Gastroesophageal sphincter (tissue), 4 donors: ENCODE measurements around the gene ANXA11. TPM values are rescaled to one million over a fixed set of nuclear protein-coding genes. Genes with fewer than 3 reads are reported as not detected.

Experiments used
- ATAC-seq: fragments of 150-250 bp; one replicate; pipeline ENCODE4 v1.9.1; 2016; ENCODE audit warnings: mild to moderate bottlenecking, moderate library complexity
- H3K27ac ChIP-seq, 4 donors: fragments of 200-600 bp; sonication (generic) in 3 of 4; 1 replicate in 3 of 4; 2 replicates in 1 of 4; pipeline ENCODE4 v1.5.1; 2016 to 2019
- H3K27me3 ChIP-seq: fragments of 200-600 bp; sonication (generic); one replicate; pipeline ENCODE4 v1.5.1; 2019
- H3K36me3 ChIP-seq, 2 donors: fragments of 200-600 bp; sonication (generic); one replicate each; pipeline ENCODE4 v1.5.1; 2019; ENCODE audit warnings: control low read depth in 1 of 2
- H3K4me1 ChIP-seq, 3 donors: fragments of 200-600 bp; sonication (generic); 1 replicate in 2 of 3; 2 replicates in 1 of 3; pipeline ENCODE4 v1.5.1; 2016 to 2019; ENCODE audit warnings: control low read depth in 2 of 3
- H3K4me3 ChIP-seq, 2 donors: fragments of 200-600 bp; sonication (generic); one replicate each; pipeline ENCODE4 v1.5.1; 2019; ENCODE audit warnings: mild to moderate bottlenecking in 1 of 2, moderate library complexity in 1 of 2
- H3K9me3 ChIP-seq, 3 donors: fragments of 200-600 bp; sonication (generic); one replicate each; pipeline ENCODE4 v1.5.1; 2017 to 2019; ENCODE audit warnings: control low read depth in 2 of 3
- EP300 ChIP-seq: sonication (generic); formaldehyde crosslinking; IDR thresholded peaks from one replicate; pipeline ENCODE4 v1.6.1; 2017; ENCODE audit warnings: antibody characterized with exemption, mild to moderate bottlenecking
- POLR2A ChIP-seq, 2 donors: fragments of 450-650 bp; IDR thresholded peaks; one replicate each; pipeline ENCODE4 v1.6.1; 2017; ENCODE audit warnings: antibody characterized with exemption in 2 of 2, mild to moderate bottlenecking in 2 of 2, moderate library complexity in 1 of 2
- POLR2AphosphoS5 ChIP-seq: sonication (generic); formaldehyde crosslinking; IDR thresholded peaks from one replicate; pipeline ENCODE4 v1.6.1; 2017; ENCODE audit warnings: antibody characterized with exemption
- WGBS, 2 donors: methylation state at CpG; one replicate each; pipeline ENCODE4 v1.1.5; 2018; ENCODE audit warnings: low coverage in 1 of 2; 5-methylcytosine and 5-hydroxymethylcytosine counted together
- total RNA-seq, 4 donors: library from RNA; depleted of rRNA; stranded (reverse); fragments of >200 nt; gene quantifications; one replicate each; pipeline ENCODE4 v1.1.0, GENCODE V29; 2016
- TF ChIP-seq, protein P1 (sequence below), 4 experiments: fragments of 200-600 bp in 2 of 4; fragments of 450-650 bp in 2 of 4; sonication (generic) in 1 of 4; IDR thresholded peaks; one replicate each; pipeline ENCODE4 v1.5.1; 2017 to 2019; ENCODE audit warnings: antibody characterized with exemption in 4 of 4, mild to moderate bottlenecking in 2 of 4, moderate library complexity in 2 of 4

ANXA11 gene
- total RNA-seq, 4 donors from 2014 or later, result 117 to 225 (median 162) TPM

DNA sequence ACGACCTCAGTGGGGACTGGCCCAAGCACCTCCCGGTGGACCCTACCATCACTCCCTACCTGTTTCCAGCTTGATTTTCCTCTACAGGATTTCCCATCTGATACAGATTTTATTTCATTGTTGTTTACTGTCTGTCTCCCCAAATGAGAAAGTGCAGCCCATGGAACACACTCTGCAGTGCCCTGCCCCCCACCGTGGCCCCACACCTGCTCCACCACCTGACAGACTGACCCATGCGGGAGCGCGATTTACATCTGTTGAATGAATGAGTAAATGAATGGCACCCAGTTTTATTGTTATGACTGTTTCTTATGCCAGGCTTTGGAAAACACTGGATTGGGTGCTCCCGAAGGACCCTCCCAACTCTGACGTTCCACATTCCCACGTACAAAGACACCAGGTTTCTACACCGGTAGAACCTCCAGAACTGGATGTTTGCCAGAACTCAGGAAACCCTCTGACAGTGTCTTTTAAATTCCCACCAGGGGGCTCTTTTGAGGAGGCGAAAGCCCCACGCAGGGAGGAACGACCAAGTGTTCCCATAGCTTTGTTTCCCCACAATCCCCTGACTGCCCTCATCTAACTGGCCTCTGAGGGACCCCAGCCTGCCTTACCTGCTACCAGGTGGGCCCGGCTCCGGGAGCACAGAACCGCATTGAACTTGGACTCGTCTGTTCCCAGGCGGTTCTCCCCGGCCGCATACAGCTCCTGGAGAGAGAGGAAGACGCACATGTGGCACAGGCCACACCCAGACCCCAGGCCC is 43.8 kb downstream of the ANXA11 start:
- Histone ChIP-seq H3K4me3 (no peak overlapping the region), H3K27ac (peak overlapping the region in 3 of 4 donors; percentile 75 to 89 (median 78)), H3K4me1 (peaks cover 4 to 100% (median 56%) of the 10 kb centered on the region in 3 donors), H3K27me3 (no peaks in the 10 kb centered on the region), H3K9me3 (no peaks in the 10 kb centered on the region), H3K36me3 (peaks cover 0 to 83% of the 10 kb centered on the region in 2 donors)
- ATAC-seq, result no peak
- TF ChIP-seq, protein P1, sequence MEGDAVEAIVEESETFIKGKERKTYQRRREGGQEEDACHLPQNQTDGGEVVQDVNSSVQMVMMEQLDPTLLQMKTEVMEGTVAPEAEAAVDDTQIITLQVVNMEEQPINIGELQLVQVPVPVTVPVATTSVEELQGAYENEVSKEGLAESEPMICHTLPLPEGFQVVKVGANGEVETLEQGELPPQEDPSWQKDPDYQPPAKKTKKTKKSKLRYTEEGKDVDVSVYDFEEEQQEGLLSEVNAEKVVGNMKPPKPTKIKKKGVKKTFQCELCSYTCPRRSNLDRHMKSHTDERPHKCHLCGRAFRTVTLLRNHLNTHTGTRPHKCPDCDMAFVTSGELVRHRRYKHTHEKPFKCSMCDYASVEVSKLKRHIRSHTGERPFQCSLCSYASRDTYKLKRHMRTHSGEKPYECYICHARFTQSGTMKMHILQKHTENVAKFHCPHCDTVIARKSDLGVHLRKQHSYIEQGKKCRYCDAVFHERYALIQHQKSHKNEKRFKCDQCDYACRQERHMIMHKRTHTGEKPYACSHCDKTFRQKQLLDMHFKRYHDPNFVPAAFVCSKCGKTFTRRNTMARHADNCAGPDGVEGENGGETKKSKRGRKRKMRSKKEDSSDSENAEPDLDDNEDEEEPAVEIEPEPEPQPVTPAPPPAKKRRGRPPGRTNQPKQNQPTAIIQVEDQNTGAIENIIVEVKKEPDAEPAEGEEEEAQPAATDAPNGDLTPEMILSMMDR (IDR thresholded peaks at IDR 0.05), result peak in 2 of 4 experiments; percentile 18 to 24
- no peak for TF ChIP-seq POLR2A (IDR thresholded peaks at IDR 0.05)
- WGBS, 2 donors, result 37 to 72% methylated on average over 4 to 14 of the region's 21 CpGs

DNA sequence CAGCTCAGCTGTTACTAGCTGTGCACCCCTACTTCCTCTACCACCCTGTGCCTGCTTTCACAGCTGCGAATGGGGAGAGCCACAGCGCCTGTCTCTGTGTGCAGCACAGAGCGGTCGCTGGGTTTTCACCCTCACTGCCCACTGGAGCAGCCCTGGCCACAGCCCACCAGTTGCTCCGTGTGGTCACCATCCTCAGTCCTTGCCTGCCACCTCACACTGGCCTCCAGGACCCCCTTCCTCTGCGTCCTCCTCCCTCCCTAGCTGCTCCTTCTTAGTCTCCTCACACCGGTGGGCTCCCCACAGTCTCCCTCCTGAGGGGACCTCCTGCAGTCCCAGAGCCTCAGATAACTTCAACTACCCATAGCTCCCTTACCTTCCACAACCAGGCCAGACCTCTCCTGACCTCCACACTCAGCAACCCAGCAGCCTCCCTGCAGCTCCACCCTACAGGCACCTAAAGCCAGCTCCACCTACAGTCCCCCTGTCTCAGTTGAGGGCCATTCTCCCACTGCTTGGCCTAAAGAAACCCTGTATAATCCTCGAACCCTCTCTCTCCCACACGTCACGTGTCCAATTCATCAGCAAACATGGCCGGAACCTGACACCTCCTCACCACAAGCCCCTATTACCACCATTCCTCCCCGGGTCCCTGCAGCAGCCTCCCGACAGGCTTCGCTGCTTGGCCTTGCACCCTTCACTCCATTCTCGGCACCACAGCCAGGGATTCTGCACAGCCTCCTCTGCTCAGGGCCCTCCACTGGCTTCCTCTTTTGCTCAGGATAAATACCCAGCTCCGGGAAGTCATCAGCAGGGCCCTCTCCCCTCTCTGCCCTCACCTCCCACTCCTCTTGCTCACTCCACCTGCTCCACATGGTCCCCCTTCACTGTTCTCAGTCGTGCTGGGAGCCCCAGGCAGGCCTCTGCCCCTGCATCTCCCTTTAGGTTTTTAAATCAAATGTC is 44.7 kb downstream of the ANXA11 start:
- H3K4me1 ChIP-seq, result peaks cover 4 to 100% (median 55%) of the 10 kb centered on the region in 3 donors
- WGBS, 2 donors, result 86 to 87% methylated on average over 15 to 17 of the region's 17 CpGs
- H3K9me3 ChIP-seq, result no peaks in the 10 kb centered on the region
- peaks cover 0 to 85% of the 10 kb centered on the region in 2 donors for H3K36me3 ChIP-seq
- H3K27me3 ChIP-seq, result no peaks in the 10 kb centered on the region
- H3K4me3 ChIP-seq, result no peak overlapping the region
- H3K27ac ChIP-seq, result peak overlapping the region in 3 of 4 donors; percentile 75 to 89 (median 78)
- TF ChIP-seq EP300, result no peak
- no peak for TF ChIP-seq POLR2A (IDR thresholded peaks at IDR 0.05)
- no peak for TF ChIP-seq POLR2AphosphoS5
- TF ChIP-seq, protein P1 (IDR thresholded peaks at IDR 0.05), result no peak
- no peak for ATAC-seq

DNA sequence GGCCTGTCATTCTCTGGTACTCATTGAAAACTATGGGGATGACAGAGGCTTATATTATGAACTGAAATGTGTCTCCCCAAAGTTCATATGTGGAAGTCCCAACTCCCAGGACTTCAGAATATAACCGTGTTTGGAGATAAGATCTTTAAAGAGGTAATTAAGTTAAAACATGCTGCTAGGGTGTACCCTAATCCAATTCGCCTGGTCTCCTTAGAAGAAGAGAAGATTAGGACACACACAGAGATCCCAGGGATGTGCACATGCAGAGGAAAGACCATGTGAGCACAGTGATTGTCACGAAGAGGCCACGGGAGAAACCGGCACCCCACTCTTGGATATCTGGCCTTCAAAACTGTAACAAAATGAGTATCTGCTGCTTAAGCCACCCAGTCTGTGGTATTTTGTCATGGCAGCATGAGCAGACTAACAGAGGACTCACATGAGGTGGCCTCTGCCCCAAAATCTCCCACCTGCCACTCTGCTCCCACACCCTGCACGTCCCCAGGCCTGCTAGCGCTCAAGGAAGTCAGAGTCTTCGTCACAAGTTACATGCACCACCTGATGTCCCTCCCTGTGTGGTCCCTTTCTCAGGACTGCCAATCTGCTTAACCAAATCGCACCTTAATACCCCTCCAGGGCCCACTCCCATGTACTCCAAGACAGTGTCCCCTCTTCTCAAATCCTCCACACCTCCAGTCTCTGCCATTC is 46.0 kb downstream of the ANXA11 start:
- Histone ChIP-seq H3K27me3 (no peaks in the 10 kb centered on the region), H3K4me1 (peaks cover 4 to 100% (median 52%) of the 10 kb centered on the region in 3 donors), H3K27ac (peak overlapping the region; percentile 26 to 89 (median 76)), H3K4me3 (no peak overlapping the region), H3K36me3 (peaks cover 0 to 85% of the 10 kb centered on the region in 2 donors), H3K9me3 (no peaks in the 10 kb centered on the region)
- TF ChIP-seq POLR2A (IDR thresholded peaks at IDR 0.05), result no peak
- no peak for TF ChIP-seq EP300
- no peak for TF ChIP-seq POLR2AphosphoS5
- TF ChIP-seq, protein P1 (IDR thresholded peaks at IDR 0.05), result no peak
- 75 to 87% methylated on average over 5 to 8 of the region's 9 CpGs for WGBS, 2 donors
- ATAC-seq, result no peak

DNA sequence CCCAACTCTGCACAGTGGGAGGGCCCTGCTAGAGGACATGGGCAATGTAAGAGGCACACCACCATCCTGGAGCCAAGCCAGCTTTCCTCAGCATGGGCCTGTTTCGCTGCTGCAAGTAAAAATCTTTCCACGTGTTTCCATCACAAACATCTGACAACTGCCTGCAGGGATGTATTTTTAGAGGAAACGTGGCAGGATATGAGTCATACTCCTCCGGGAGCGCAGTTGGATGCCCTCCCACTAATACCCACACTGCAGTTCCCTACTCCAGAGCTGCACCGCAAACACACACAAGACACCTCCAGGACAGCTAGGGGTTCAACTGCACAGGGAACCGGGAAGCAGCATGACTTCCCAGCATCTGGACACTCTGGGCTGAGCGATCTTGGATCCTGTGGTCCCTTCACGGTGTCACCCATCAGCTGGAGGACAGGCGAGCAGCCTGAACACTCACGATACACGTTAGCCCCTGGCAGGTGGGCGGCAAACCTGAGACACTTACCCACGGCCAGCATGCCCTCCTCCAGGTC is 46.7 kb downstream of the ANXA11 start:
- Histone ChIP-seq H3K9me3 (no peaks in the 10 kb centered on the region), H3K36me3 (peaks cover 0 to 85% of the 10 kb centered on the region in 2 donors), H3K4me3 (no peak overlapping the region), H3K4me1 (peaks cover 4 to 96% (median 46%) of the 10 kb centered on the region in 3 donors), H3K27me3 (no peaks in the 10 kb centered on the region), H3K27ac (peak overlapping the region; percentile 50 to 89 (median 76))
- WGBS, 2 donors, result 0 to 14% methylated on average over 5 to 6 of the region's 14 CpGs
- TF ChIP-seq POLR2AphosphoS5 (peak; percentile 90), POLR2A (IDR thresholded peaks at IDR 0.05) (no peak), EP300 (no peak)
- TF ChIP-seq, protein P1 (IDR thresholded peaks at IDR 0.05), result peak in 1 of 4 experiments; percentile 4
- ATAC-seq, result peak; percentile 90
